ENCODE results near the gene CCDC174. TPM values are rescaled to one million over a fixed set of nuclear protein-coding genes. Genes with fewer than 3 reads are reported as not detected.

Gene CCDC174
- 31.2 TPM for total RNA-seq

DNA sequence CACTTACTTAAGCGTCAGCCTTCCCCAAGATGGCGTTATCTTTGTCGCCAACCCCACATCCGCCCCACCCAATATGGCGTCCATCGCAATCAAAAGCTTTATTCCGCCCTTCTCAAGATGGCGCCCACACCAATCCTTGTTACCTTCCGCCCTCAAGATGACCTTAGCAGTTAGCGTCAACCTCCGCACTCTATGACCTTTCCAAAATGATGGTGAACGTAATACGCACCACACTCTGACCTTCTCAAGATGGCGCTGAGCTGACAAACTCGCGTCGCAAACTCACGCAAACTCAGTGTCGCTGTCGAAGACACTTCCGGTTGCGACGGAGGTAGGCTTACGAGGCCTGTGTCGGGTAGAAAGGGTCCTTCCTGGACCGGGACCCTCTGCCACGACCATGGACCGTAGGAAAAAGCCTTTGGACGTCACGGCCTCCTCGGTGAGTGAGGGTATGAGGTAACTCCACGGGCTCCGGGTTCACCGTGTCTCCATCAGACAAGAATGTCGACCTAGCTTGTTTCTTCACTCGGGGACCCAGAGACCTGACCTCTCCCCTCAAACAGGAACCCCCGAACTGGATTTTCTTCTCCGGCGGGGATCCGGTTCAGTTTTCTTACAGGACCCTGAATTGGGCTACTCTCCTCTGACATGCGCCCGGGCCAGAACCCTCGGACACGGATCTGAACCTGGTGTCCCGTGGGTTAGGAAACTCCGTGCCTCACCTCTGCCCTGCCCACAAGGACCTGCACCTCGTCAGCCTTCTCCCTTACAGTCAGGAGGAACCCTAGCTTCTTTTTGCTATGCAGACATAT is at the start of gene CCDC174:
Gene CCDC174 (plus strand): TSS at position 323 of the 812 bp plus-strand sequence. CDS start 75 bp downstream, at position 398.
- H3K9me3 ChIP-seq = no peaks in the 10 kb centered on the region
- TF ChIP-seq CTCF (IDR thresholded peaks at IDR 0.05) (peak in 1 of 3 experiments; percentile 18), POLR2AphosphoS5 (IDR thresholded peaks at IDR 0.05; ENCODE audit: insufficient read depth in 1 of 2, low read depth in 1 of 2) (peak; percentile 96 to 100), POLR2A (IDR thresholded peaks at IDR 0.05) (no peak)
- H3K4me1 ChIP-seq = peaks cover 18% of the 10 kb centered on the region
- DNase-seq (ENCODE audit: extremely low spot score in 2 of 2) = peak in 1 of 2 donors; percentile 99
- peak within 1 kb of the TSS; percentile 74 to 79 for H3K4me3 ChIP-seq
- peak within 1 kb of the TSS; percentile 86 for H3K27ac ChIP-seq
- H3K27me3 ChIP-seq = no peaks in the 10 kb centered on the region
- peaks cover 0 to 23% of the 10 kb centered on the region in 2 donors for H3K36me3 ChIP-seq
- intact Hi-C loops (cut with DNase I) = no loop called here

GRCh38 chr3:14602006-14602803 is 49.4 kb upstream of the CCDC174 start:
- DNase-seq (ENCODE audit: extremely low spot score in 2 of 2) = no peak
- TF ChIP-seq POLR2A (IDR thresholded peaks at IDR 0.05) = no peak
- TF ChIP-seq POLR2AphosphoS5 (IDR thresholded peaks at IDR 0.05; ENCODE audit: insufficient read depth in 1 of 2, low read depth in 1 of 2) = no peak
- TF ChIP-seq CTCF (IDR thresholded peaks at IDR 0.05) = no peak
- H3K4me3 ChIP-seq = peak overlapping the region; percentile 18 to 32
- H3K27me3 ChIP-seq = no peaks in the 10 kb centered on the region
- H3K9me3 ChIP-seq = no peaks in the 10 kb centered on the region
- H3K27ac ChIP-seq = no peak overlapping the region
- H3K36me3 ChIP-seq = no peaks in the 10 kb centered on the region
- intact Hi-C loops (cut with DNase I) = no loop called here
- H3K4me1 ChIP-seq = peaks cover 6% of the 10 kb centered on the region

- no peak for TF ChIP-seq POLR2AphosphoS5 (IDR thresholded peaks at IDR 0.05; ENCODE audit: insufficient read depth in 1 of 2, low read depth in 1 of 2)
- TF ChIP-seq CTCF (IDR thresholded peaks at IDR 0.05) = no peak
- TF ChIP-seq POLR2A (IDR thresholded peaks at IDR 0.05) = no peak
- Histone ChIP-seq H3K27me3 (no peaks in the 10 kb centered on the region), H3K4me1 (peaks cover 6% of the 10 kb centered on the region), H3K27ac (no peak overlapping the region), H3K4me3 (peak overlapping the region; percentile 18 to 32), H3K36me3 (no peaks in the 10 kb centered on the region), H3K9me3 (no peaks in the 10 kb centered on the region)
- DNase-seq (ENCODE audit: extremely low spot score in 2 of 2) = no peak
- intact Hi-C loops (cut with DNase I) = no loop called here
Observed at GRCh38 chr3:14602804-14603644, 48.5 kb upstream of the CCDC174 start.

- intact Hi-C loops (cut with DNase I) = no loop called here
- TF ChIP-seq CTCF (IDR thresholded peaks at IDR 0.05) (no peak), POLR2AphosphoS5 (IDR thresholded peaks at IDR 0.05; ENCODE audit: insufficient read depth in 1 of 2, low read depth in 1 of 2) (no peak), POLR2A (IDR thresholded peaks at IDR 0.05) (no peak)
- Histone ChIP-seq H3K27ac (no peak overlapping the region), H3K36me3 (no peaks in the 10 kb centered on the region), H3K4me3 (no peak overlapping the region), H3K27me3 (no peaks in the 10 kb centered on the region), H3K4me1 (peaks cover 6% of the 10 kb centered on the region), H3K9me3 (no peaks in the 10 kb centered on the region)
- no peak for DNase-seq (ENCODE audit: extremely low spot score in 2 of 2)
Observed at GRCh38 chr3:14605067-14605466, 46.5 kb upstream of the CCDC174 start.

Measured in vagina (tissue), 2 donors.